WTC11 (cell line): ENCODE results near the gene RAB18.
A peak's percentile ranks its signal among the peaks of the same experiment; 100 is the strongest.

ENCODE experiments used
- ATF6 ChIP-seq: sonication (generic); formaldehyde crosslinking; IDR thresholded peaks from 2 replicates; pipeline ENCODE4 v1.8.1; 2023; ENCODE audit warnings: mild to moderate bottlenecking, missing genetic modification reagents
- USF1 ChIP-seq: sonication (generic); formaldehyde crosslinking; IDR thresholded peaks from 2 replicates; pipeline ENCODE4 v1.8.0; 2022; ENCODE audit warnings: mild to moderate bottlenecking, missing genetic modification reagents
- TF ChIP-seq, protein P1 (sequence below): sonication (generic); formaldehyde crosslinking; conservative IDR thresholded peaks from 2 replicates; pipeline ENCODE4 v1.8.1; 2022; ENCODE audit warnings: mild to moderate bottlenecking, missing genetic modification reagents
- TF ChIP-seq, protein P2 (sequence below): fragments of 200-600 bp; IDR thresholded peaks from 2 replicates; pipeline ENCODE4 v1.8.0; 2022; ENCODE audit warnings: antibody characterized with exemption
- TF ChIP-seq, protein P3 (sequence below): fragments of 250-450 bp; sonication (Bioruptor Pico); IDR thresholded peaks from 2 replicates; pipeline ENCODE4 v1.9.0; 2021; ENCODE audit warnings: mild to moderate bottlenecking, borderline replicate concordance
- TF ChIP-seq, protein P4 (sequence below): sonication (generic); formaldehyde crosslinking; IDR thresholded peaks from 2 replicates; pipeline ENCODE4 v1.8.0; 2022; ENCODE audit warnings: mild to moderate bottlenecking, missing genetic modification reagents

DNA sequence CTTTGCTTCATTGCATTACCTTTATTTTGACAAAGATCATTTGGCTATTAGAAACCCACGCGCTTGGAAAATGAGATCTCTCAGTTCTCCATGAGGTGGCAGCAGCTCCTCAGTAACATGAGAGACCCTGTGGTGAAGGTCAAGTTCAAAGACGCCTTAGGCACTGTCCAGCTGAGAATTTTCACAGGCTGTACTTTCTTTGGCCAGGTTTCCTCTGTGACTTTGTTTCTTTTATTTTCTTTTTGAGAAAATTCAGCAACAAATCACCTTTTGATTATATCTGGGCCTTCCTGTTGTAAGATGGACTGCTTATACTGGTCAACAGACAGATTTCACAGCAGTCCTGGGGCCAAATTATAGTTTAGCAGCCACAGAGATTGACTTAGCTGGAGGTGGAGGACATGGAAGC is 54.5 kb downstream of the RAB18 start:
- TF ChIP-seq, protein P1, sequence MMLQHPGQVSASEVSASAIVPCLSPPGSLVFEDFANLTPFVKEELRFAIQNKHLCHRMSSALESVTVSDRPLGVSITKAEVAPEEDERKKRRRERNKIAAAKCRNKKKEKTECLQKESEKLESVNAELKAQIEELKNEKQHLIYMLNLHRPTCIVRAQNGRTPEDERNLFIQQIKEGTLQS (CRISPR knock-in tag), result no peak
- TF ChIP-seq ATF6 (CRISPR knock-in tag) (no peak), USF1 (CRISPR knock-in tag) (no peak)
- TF ChIP-seq, protein P2, sequence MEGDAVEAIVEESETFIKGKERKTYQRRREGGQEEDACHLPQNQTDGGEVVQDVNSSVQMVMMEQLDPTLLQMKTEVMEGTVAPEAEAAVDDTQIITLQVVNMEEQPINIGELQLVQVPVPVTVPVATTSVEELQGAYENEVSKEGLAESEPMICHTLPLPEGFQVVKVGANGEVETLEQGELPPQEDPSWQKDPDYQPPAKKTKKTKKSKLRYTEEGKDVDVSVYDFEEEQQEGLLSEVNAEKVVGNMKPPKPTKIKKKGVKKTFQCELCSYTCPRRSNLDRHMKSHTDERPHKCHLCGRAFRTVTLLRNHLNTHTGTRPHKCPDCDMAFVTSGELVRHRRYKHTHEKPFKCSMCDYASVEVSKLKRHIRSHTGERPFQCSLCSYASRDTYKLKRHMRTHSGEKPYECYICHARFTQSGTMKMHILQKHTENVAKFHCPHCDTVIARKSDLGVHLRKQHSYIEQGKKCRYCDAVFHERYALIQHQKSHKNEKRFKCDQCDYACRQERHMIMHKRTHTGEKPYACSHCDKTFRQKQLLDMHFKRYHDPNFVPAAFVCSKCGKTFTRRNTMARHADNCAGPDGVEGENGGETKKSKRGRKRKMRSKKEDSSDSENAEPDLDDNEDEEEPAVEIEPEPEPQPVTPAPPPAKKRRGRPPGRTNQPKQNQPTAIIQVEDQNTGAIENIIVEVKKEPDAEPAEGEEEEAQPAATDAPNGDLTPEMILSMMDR, result peak; percentile 66
- TF ChIP-seq, protein P3, sequence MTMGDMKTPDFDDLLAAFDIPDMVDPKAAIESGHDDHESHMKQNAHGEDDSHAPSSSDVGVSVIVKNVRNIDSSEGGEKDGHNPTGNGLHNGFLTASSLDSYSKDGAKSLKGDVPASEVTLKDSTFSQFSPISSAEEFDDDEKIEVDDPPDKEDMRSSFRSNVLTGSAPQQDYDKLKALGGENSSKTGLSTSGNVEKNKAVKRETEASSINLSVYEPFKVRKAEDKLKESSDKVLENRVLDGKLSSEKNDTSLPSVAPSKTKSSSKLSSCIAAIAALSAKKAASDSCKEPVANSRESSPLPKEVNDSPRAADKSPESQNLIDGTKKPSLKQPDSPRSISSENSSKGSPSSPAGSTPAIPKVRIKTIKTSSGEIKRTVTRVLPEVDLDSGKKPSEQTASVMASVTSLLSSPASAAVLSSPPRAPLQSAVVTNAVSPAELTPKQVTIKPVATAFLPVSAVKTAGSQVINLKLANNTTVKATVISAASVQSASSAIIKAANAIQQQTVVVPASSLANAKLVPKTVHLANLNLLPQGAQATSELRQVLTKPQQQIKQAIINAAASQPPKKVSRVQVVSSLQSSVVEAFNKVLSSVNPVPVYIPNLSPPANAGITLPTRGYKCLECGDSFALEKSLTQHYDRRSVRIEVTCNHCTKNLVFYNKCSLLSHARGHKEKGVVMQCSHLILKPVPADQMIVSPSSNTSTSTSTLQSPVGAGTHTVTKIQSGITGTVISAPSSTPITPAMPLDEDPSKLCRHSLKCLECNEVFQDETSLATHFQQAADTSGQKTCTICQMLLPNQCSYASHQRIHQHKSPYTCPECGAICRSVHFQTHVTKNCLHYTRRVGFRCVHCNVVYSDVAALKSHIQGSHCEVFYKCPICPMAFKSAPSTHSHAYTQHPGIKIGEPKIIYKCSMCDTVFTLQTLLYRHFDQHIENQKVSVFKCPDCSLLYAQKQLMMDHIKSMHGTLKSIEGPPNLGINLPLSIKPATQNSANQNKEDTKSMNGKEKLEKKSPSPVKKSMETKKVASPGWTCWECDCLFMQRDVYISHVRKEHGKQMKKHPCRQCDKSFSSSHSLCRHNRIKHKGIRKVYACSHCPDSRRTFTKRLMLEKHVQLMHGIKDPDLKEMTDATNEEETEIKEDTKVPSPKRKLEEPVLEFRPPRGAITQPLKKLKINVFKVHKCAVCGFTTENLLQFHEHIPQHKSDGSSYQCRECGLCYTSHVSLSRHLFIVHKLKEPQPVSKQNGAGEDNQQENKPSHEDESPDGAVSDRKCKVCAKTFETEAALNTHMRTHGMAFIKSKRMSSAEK (CRISPR knock-in tag), result no peak
- TF ChIP-seq, protein P4, sequence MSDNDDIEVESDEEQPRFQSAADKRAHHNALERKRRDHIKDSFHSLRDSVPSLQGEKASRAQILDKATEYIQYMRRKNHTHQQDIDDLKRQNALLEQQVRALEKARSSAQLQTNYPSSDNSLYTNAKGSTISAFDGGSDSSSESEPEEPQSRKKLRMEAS (CRISPR knock-in tag), result no peak
